ENCODE results near the gene PTRHD1.

- TF ChIP-seq, protein P1, sequence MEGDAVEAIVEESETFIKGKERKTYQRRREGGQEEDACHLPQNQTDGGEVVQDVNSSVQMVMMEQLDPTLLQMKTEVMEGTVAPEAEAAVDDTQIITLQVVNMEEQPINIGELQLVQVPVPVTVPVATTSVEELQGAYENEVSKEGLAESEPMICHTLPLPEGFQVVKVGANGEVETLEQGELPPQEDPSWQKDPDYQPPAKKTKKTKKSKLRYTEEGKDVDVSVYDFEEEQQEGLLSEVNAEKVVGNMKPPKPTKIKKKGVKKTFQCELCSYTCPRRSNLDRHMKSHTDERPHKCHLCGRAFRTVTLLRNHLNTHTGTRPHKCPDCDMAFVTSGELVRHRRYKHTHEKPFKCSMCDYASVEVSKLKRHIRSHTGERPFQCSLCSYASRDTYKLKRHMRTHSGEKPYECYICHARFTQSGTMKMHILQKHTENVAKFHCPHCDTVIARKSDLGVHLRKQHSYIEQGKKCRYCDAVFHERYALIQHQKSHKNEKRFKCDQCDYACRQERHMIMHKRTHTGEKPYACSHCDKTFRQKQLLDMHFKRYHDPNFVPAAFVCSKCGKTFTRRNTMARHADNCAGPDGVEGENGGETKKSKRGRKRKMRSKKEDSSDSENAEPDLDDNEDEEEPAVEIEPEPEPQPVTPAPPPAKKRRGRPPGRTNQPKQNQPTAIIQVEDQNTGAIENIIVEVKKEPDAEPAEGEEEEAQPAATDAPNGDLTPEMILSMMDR (IDR thresholded peaks at IDR 0.05) = no peak
- TF ChIP-seq POLR2A (IDR thresholded peaks at IDR 0.05) = no peak
- TF ChIP-seq EP300 (IDR thresholded peaks at IDR 0.05) = no peak
These were observed 25.6 kb upstream of the PTRHD1 start for GRCh38 chr2:24818721-24819167.

Measured in tibial nerve (tissue), 4 donors.